HEK293 (cell line): Measurements from ENCODE around the gene PPP2R2D.

Experiments
- GLIS1 ChIP-seq: fragments of 450-650 bp; formaldehyde crosslinking; IDR thresholded peaks from 2 replicates; pipeline ENCODE4 v1.5.1; 2016; ENCODE audit warnings: missing biosample characterization, missing genetic modification characterization
- HOXA7 ChIP-seq: sonication (generic); formaldehyde crosslinking; IDR thresholded peaks from 2 replicates; pipeline ENCODE4 v1.8.1; 2022; ENCODE audit warnings: missing genetic modification reagents, borderline replicate concordance
- MYNN ChIP-seq: fragments of 450-650 bp; formaldehyde crosslinking; IDR thresholded peaks from 2 replicates; pipeline ENCODE4 v1.5.1; 2016; ENCODE audit warnings: missing biosample characterization, missing genetic modification characterization, borderline replicate concordance
- MZF1 ChIP-seq: fragments of 450-650 bp; formaldehyde crosslinking; IDR thresholded peaks from 2 replicates; pipeline ENCODE4 v1.5.1; 2017; ENCODE audit warnings: missing biosample characterization, missing genetic modification characterization, borderline replicate concordance
- OSR2 ChIP-seq: fragments of 450-650 bp; formaldehyde crosslinking; IDR thresholded peaks from 2 replicates; pipeline ENCODE4 v1.5.1; 2016; ENCODE audit warnings: missing biosample characterization, missing genetic modification characterization
- RBAK ChIP-seq: fragments of 450-650 bp; formaldehyde crosslinking; IDR thresholded peaks from 2 replicates; pipeline ENCODE4 v1.5.1; 2016; ENCODE audit warnings: missing biosample characterization, missing genetic modification characterization
- SP2 ChIP-seq: fragments of 450-650 bp; formaldehyde crosslinking; IDR thresholded peaks from 2 replicates; pipeline ENCODE4 v1.5.1; 2016; ENCODE audit warnings: missing biosample characterization, missing genetic modification characterization
- YY2 ChIP-seq: fragments of 450-650 bp; formaldehyde crosslinking; IDR thresholded peaks from 2 replicates; pipeline ENCODE4 v1.5.1; 2016; ENCODE audit warnings: missing biosample characterization, missing genetic modification characterization
- ZBTB1 ChIP-seq: fragments of 450-650 bp; formaldehyde crosslinking; IDR thresholded peaks from 2 replicates; pipeline ENCODE4 v1.5.1; 2016; ENCODE audit warnings: missing biosample characterization, missing genetic modification characterization
- ZBTB21 ChIP-seq: fragments of 450-650 bp; formaldehyde crosslinking; IDR thresholded peaks from 2 replicates; pipeline ENCODE4 v1.5.1; 2017; ENCODE audit warnings: missing biosample characterization, missing genetic modification characterization
- ZEB2 ChIP-seq: fragments of 450-650 bp; formaldehyde crosslinking; IDR thresholded peaks from 2 replicates; pipeline ENCODE4 v1.5.1; 2016; ENCODE audit warnings: missing biosample characterization, missing genetic modification characterization
- ZNF184 ChIP-seq: fragments of 450-650 bp; IDR thresholded peaks from 2 replicates; pipeline ENCODE4 v1.5.1; 2018; ENCODE audit warnings: missing biosample characterization, mild to moderate bottlenecking, missing genetic modification characterization
- ZNF223 ChIP-seq: fragments of 450-650 bp; formaldehyde crosslinking; IDR thresholded peaks from 2 replicates; pipeline ENCODE4 v1.5.1; 2016; ENCODE audit warnings: missing biosample characterization, missing genetic modification characterization
- ZNF24 ChIP-seq: fragments of 450-650 bp; formaldehyde crosslinking; IDR thresholded peaks from 2 replicates; pipeline ENCODE4 v1.5.1; 2016; ENCODE audit warnings: missing biosample characterization, missing genetic modification characterization
- ZNF555 ChIP-seq: fragments of 450-650 bp; formaldehyde crosslinking; conservative IDR thresholded peaks from 2 replicates; pipeline ENCODE4 v1.5.1; 2017; ENCODE audit warnings: missing biosample characterization, mild to moderate bottlenecking, missing genetic modification characterization, inconsistent platforms
- ZNF585B ChIP-seq: fragments of 450-650 bp; formaldehyde crosslinking; IDR thresholded peaks from 2 replicates; pipeline ENCODE4 v1.5.1; 2016; ENCODE audit warnings: missing biosample characterization, missing genetic modification characterization
- ZNF792 ChIP-seq: fragments of 450-650 bp; formaldehyde crosslinking; IDR thresholded peaks from 2 replicates; pipeline ENCODE4 v1.5.1; 2016; ENCODE audit warnings: missing biosample characterization, missing genetic modification characterization
- ZSCAN16 ChIP-seq: fragments of 450-650 bp; formaldehyde crosslinking; IDR thresholded peaks from 2 replicates; pipeline ENCODE4 v1.5.1; 2016; ENCODE audit warnings: missing biosample characterization, missing genetic modification characterization
- TF ChIP-seq, protein P1 (sequence below): fragments of 450-650 bp; formaldehyde crosslinking; IDR thresholded peaks from 2 replicates; pipeline ENCODE4; 2016; ENCODE audit warnings: missing biosample characterization, missing genetic modification characterization
- TF ChIP-seq, protein P2 (sequence below): fragments of 450-650 bp; formaldehyde crosslinking; IDR thresholded peaks from 2 replicates; pipeline ENCODE4 v1.5.0; 2017; ENCODE audit warnings: missing biosample characterization, missing genetic modification characterization, borderline replicate concordance
- TF ChIP-seq, protein P3 (sequence below): fragments of 450-650 bp; formaldehyde crosslinking; IDR thresholded peaks from 2 replicates; pipeline ENCODE4 v1.5.1; 2017; ENCODE audit warnings: missing biosample characterization, missing genetic modification characterization
- TF ChIP-seq, protein P4 (sequence below): fragments of 450-650 bp; formaldehyde crosslinking; IDR thresholded peaks from 2 replicates; pipeline ENCODE4 v1.5.1; 2016; ENCODE audit warnings: missing biosample characterization, missing genetic modification characterization
- TF ChIP-seq, protein P5 (sequence below): fragments of 450-650 bp; formaldehyde crosslinking; IDR thresholded peaks from 2 replicates; pipeline ENCODE4 v1.5.1; 2016; ENCODE audit warnings: missing biosample characterization, missing genetic modification characterization
- TF ChIP-seq, protein P6 (sequence below): fragments of 450-650 bp; formaldehyde crosslinking; IDR thresholded peaks from 2 replicates; pipeline ENCODE4 v1.5.1; 2017; ENCODE audit warnings: missing biosample characterization, mild to moderate bottlenecking, missing genetic modification characterization, moderate library complexity
- TF ChIP-seq, protein P7 (sequence below): fragments of 450-650 bp; formaldehyde crosslinking; IDR thresholded peaks from 2 replicates; pipeline ENCODE4 v1.5.1; 2016; ENCODE audit warnings: missing biosample characterization, missing genetic modification characterization, low read depth

The PPP2R2D gene

DNA sequence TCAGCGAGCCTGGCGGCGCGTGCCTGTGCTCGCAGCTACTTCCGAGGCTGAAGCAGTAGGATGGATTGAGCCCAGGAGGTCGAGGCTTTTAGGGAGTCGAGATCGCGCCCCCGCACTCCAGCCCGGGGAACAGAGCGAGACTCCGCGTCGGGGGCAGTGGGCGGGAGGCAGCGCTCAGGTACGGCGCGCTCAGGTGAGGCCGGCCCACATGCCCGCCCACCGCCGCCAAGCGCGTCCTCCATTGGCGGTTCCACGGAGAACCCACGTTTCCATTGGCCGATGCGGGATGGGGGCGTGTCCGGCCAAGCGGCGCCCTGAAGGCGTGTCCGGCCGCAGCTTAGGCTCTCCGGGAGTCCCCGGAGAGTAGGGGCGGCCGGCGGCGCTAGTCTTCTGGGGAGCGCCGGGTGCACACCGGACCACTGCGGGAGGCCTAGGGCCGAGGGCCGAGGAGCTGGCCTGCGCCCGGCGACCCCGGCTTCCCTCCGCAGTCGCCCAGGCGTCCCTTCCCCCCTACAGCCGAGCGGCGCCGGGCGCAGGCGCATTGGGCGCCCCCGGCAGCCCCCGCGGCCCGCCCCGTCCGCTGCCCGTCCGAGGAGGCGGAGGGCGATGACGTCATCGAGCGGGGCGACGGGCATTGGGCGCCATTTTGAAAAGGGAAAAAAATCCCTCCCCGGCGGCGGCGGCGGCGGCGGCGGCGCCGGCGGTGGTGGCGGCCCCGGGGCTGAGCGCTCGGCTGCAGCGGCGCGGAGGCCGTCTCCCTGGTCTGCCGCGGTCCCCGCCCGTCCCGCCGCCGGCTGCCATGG is at the start of gene PPP2R2D (continued):
- TF ChIP-seq, protein P1, sequence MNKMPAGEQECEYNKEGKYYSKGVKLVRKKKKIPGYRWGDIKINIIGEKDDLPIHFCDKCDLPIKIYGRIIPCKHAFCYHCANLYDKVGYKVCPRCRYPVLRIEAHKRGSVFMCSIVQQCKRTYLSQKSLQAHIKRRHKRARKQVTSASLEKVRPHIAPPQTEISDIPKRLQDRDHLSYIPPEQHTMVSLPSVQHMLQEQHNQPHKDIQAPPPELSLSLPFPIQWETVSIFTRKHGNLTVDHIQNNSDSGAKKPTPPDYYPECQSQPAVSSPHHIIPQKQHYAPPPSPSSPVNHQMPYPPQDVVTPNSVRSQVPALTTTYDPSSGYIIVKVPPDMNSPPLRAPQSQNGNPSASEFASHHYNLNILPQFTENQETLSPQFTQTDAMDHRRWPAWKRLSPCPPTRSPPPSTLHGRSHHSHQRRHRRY (tag by site-specific recombination): no peak
- TF ChIP-seq, protein P2, sequence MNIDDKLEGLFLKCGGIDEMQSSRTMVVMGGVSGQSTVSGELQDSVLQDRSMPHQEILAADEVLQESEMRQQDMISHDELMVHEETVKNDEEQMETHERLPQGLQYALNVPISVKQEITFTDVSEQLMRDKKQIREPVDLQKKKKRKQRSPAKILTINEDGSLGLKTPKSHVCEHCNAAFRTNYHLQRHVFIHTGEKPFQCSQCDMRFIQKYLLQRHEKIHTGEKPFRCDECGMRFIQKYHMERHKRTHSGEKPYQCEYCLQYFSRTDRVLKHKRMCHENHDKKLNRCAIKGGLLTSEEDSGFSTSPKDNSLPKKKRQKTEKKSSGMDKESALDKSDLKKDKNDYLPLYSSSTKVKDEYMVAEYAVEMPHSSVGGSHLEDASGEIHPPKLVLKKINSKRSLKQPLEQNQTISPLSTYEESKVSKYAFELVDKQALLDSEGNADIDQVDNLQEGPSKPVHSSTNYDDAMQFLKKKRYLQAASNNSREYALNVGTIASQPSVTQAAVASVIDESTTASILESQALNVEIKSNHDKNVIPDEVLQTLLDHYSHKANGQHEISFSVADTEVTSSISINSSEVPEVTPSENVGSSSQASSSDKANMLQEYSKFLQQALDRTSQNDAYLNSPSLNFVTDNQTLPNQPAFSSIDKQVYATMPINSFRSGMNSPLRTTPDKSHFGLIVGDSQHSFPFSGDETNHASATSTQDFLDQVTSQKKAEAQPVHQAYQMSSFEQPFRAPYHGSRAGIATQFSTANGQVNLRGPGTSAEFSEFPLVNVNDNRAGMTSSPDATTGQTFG (tag by site-specific recombination): no peak
- TF ChIP-seq MYNN (no peak), RBAK (tag by site-specific recombination) (no peak), ZNF24 (tag by site-specific recombination) (0 out of 2 replicates have a peak, but pooled peaks have one; percentile 16), ZBTB1 (tag by site-specific recombination) (no peak), ZSCAN16 (tag by site-specific recombination) (no peak), ZNF555 (no peak), ZBTB21 (tag by site-specific recombination) (no peak), ZNF184 (tag by site-specific recombination) (no peak), YY2 (tag by site-specific recombination) (no peak), ZEB2 (peak; percentile 94), HOXA7 (no peak), SP2 (tag by site-specific recombination) (peak; percentile 97), ZNF792 (tag by site-specific recombination) (no peak), ZNF223 (tag by site-specific recombination) (no peak), GLIS1 (tag by site-specific recombination) (peak; percentile 91), OSR2 (tag by site-specific recombination) (no peak), MZF1 (tag by site-specific recombination) (no peak), ZNF585B (tag by site-specific recombination) (no peak)
- TF ChIP-seq, protein P3, sequence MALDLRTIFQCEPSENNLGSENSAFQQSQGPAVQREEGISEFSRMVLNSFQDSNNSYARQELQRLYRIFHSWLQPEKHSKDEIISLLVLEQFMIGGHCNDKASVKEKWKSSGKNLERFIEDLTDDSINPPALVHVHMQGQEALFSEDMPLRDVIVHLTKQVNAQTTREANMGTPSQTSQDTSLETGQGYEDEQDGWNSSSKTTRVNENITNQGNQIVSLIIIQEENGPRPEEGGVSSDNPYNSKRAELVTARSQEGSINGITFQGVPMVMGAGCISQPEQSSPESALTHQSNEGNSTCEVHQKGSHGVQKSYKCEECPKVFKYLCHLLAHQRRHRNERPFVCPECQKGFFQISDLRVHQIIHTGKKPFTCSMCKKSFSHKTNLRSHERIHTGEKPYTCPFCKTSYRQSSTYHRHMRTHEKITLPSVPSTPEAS: no peak
- TF ChIP-seq, protein P4, sequence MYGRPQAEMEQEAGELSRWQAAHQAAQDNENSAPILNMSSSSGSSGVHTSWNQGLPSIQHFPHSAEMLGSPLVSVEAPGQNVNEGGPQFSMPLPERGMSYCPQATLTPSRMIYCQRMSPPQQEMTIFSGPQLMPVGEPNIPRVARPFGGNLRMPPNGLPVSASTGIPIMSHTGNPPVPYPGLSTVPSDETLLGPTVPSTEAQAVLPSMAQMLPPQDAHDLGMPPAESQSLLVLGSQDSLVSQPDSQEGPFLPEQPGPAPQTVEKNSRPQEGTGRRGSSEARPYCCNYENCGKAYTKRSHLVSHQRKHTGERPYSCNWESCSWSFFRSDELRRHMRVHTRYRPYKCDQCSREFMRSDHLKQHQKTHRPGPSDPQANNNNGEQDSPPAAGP: peak; percentile 67; the same call in 1 of the 2 replicates
- TF ChIP-seq, protein P5, sequence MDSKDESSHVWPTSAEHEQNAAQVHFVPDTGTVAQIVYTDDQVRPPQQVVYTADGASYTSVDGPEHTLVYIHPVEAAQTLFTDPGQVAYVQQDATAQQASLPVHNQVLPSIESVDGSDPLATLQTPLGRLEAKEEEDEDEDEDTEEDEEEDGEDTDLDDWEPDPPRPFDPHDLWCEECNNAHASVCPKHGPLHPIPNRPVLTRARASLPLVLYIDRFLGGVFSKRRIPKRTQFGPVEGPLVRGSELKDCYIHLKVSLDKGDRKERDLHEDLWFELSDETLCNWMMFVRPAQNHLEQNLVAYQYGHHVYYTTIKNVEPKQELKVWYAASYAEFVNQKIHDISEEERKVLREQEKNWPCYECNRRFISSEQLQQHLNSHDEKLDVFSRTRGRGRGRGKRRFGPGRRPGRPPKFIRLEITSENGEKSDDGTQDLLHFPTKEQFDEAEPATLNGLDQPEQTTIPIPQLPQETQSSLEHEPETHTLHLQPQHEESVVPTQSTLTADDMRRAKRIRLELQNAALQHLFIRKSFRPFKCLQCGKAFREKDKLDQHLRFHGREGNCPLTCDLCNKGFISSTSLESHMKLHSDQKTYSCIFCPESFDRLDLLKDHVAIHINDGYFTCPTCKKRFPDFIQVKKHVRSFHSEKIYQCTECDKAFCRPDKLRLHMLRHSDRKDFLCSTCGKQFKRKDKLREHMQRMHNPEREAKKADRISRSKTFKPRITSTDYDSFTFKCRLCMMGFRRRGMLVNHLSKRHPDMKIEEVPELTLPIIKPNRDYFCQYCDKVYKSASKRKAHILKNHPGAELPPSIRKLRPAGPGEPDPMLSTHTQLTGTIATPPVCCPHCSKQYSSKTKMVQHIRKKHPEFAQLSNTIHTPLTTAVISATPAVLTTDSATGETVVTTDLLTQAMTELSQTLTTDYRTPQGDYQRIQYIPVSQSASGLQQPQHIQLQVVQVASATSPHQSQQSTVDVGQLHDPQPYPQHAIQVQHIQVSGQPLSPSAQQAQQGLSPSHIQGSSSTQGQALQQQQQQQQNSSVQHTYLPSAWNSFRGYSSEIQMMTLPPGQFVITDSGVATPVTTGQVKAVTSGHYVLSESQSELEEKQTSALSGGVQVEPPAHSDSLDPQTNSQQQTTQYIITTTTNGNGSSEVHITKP: no peak
- TF ChIP-seq, protein P6, sequence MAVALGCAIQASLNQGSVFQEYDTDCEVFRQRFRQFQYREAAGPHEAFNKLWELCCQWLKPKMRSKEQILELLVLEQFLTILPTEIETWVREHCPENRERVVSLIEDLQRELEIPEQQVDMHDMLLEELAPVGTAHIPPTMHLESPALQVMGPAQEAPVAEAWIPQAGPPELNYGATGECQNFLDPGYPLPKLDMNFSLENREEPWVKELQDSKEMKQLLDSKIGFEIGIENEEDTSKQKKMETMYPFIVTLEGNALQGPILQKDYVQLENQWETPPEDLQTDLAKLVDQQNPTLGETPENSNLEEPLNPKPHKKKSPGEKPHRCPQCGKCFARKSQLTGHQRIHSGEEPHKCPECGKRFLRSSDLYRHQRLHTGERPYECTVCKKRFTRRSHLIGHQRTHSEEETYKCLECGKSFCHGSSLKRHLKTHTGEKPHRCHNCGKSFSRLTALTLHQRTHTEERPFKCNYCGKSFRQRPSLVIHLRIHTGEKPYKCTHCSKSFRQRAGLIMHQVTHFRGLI (tag by site-specific recombination): no peak
- TF ChIP-seq, protein P7, sequence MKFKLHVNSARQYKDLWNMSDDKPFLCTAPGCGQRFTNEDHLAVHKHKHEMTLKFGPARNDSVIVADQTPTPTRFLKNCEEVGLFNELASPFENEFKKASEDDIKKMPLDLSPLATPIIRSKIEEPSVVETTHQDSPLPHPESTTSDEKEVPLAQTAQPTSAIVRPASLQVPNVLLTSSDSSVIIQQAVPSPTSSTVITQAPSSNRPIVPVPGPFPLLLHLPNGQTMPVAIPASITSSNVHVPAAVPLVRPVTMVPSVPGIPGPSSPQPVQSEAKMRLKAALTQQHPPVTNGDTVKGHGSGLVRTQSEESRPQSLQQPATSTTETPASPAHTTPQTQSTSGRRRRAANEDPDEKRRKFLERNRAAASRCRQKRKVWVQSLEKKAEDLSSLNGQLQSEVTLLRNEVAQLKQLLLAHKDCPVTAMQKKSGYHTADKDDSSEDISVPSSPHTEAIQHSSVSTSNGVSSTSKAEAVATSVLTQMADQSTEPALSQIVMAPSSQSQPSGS (tag by site-specific recombination): peak; percentile 70
